Adrenal gland (tissue), 12 donors: ENCODE measurements around the gene AQP11. TPM values are rescaled to one million over a fixed set of nuclear protein-coding genes. Genes with fewer than 3 reads are reported as not detected.
"Not testable (repeated sequence)": the region's sequence is repeated elsewhere in the genome, so short reads cannot be mapped to it uniquely, and the experiment has no call there.

Experiments used
- DNase-seq, 7 donors: peaks; one replicate each; pipeline ENCODE4 v3.0.0-alpha.2; 2019 to 2020
- H3K27ac ChIP-seq, 5 donors: fragments of 200-600 bp; sonication (generic) in 4 of 5; 1 replicate in 3 of 5; 2 replicates in 2 of 5; pipeline versions ENCODE4 v1.5.1 to v1.8.0; 2016 to 2020; ENCODE audit warnings: mild to moderate bottlenecking in 1 of 5
- H3K27me3 ChIP-seq: fragments of 200-600 bp; 2 replicates; pipeline ENCODE4 v1.8.0; 2021
- H3K36me3 ChIP-seq, 2 donors: fragments of 200-600 bp; replicated peaks in 1 of 2; 1 replicate in 1 of 2; 2 replicates in 1 of 2; pipeline versions ENCODE4 v1.5.1 to v1.8.0; 2018 to 2022
- H3K4me1 ChIP-seq, 2 donors: fragments of 200-600 bp; replicated peaks in 1 of 2; 1 replicate in 1 of 2; 2 replicates in 1 of 2; pipeline versions ENCODE4 v1.5.1 to v1.8.0; 2018 to 2021
- H3K4me3 ChIP-seq, 4 donors: fragments of 200-600 bp; sonication (generic) in 3 of 4; one replicate each; pipeline ENCODE4 v1.5.1; 2016 to 2018
- H3K9me3 ChIP-seq, 3 donors: fragments of 200-600 bp; sonication (generic) in 1 of 3; replicated peaks in 1 of 3; 1 replicate in 2 of 3; 2 replicates in 1 of 3; pipeline versions ENCODE4 v1.5.1 to v1.8.0; 2016 to 2021
- POLR2A ChIP-seq, 2 donors: fragments of 450-650 bp; IDR thresholded peaks; one replicate each; pipeline ENCODE4 v1.6.1; 2017; ENCODE audit warnings: antibody characterized with exemption in 2 of 2, mild to moderate bottlenecking in 2 of 2, moderate library complexity in 1 of 2
- WGBS, 4 donors: extraction: QIAGEN DNeasy Blood & Tissue Kit in 2 of 4; methylation state at CpG; one replicate each; pipeline versions ENCODE4 v1.1.5 to v1.1.7; 2013 to 2017; 5-methylcytosine and 5-hydroxymethylcytosine counted together
- intact Hi-C, 2 donors: fragments of 100-400 bp; cut with DNase I; formaldehyde crosslinking; loops; one replicate each; pipeline versions ENCODE4 v1.14.1 to v1.15.0; 2022 to 2023
- polyA plus RNA-seq, 3 donors: library from polyadenylated mRNA; stranded (reverse); fragments of 200-250 nt in 2 of 3; fragments of 350-450 nt in 1 of 3; fragmentation: Illumina TruSeq in 1 of 3; extraction: RNeasy Lipid Tissue Mini Kit (QIAGEN cat#74804) in 1 of 3; gene quantifications; one replicate each; pipeline ENCODE4 v1.2.3, GENCODE V29; 2013 to 2014
- total RNA-seq, 9 donors: library from RNA; depleted of rRNA in 4 of 9; stranded (reverse); fragments of >200 nt in 4 of 9; fragments of 120-200 nt in 1 of 9; fragmentation: NEBNext Ultra II Directional in 1 of 9; extraction: Animal tissue kit (Norgen Biotek cat#: 25700) in 1 of 9; gene quantifications; one replicate each; pipeline versions ENCODE4 v1.1.0 to v1.2.4, GENCODE V29; 2013 to 2023
- TF ChIP-seq, protein P1 (sequence below), 6 experiments: fragments of 450-650 bp in 4 of 6; fragments of 200-600 bp in 2 of 6; sonication (generic) in 1 of 6; IDR thresholded peaks; 1 replicate in 5 of 6; 2 replicates in 1 of 6; pipeline versions ENCODE4 v1.5.1 to v1.8.0; 2016 to 2021; ENCODE audit warnings: antibody characterized with exemption in 6 of 6, mild to moderate bottlenecking in 2 of 6, moderate library complexity in 1 of 6
- donor health status: healthy with polysubstance abuse.
- donor health status: Bipolar disorder and iron deficiency.
- donor health status: DM: yes; HTN: yes; CAD: no.
- donor health status: DM: no; HTN: no; CAD: no.
- donor health status: DM: no; HTN: no; CAD: no.
- donor health status: DM: yes; HTN: yes; CAD: no.

AQP11 gene
- total and polyA plus RNA-seq, 12 donors, result 1.9 to 57.1 (median 21.6) TPM

DNA sequence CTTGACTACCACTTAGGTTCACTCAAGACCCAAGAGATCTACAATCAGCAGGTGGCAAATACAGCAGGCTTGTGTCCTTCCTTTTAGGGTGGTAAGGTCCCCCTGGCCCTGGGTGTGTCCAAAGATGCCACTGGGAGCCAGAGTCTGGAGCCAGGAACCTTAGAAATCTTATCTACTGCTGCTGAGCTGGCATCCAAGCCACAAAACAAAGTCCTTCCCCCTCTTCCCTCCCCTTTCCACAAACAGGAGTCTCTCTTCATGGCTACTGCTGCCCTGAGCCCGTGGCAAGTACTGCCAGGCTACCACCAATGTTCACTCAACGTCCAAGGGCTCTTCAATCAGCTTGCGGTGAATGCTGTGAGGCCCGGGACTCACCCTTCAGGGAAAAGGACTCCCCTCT is 21.4 kb upstream of the AQP11 start:
- Histone ChIP-seq H3K27ac (no peak overlapping the region), H3K4me3 (no peak overlapping the region), H3K36me3 (no peaks in the 10 kb centered on the region), H3K9me3 (no peaks in the 10 kb centered on the region), H3K27me3 (no peaks in the 10 kb centered on the region), H3K4me1 (peaks cover 0 to 17% of the 10 kb centered on the region in 2 donors)
- TF ChIP-seq, protein P1, sequence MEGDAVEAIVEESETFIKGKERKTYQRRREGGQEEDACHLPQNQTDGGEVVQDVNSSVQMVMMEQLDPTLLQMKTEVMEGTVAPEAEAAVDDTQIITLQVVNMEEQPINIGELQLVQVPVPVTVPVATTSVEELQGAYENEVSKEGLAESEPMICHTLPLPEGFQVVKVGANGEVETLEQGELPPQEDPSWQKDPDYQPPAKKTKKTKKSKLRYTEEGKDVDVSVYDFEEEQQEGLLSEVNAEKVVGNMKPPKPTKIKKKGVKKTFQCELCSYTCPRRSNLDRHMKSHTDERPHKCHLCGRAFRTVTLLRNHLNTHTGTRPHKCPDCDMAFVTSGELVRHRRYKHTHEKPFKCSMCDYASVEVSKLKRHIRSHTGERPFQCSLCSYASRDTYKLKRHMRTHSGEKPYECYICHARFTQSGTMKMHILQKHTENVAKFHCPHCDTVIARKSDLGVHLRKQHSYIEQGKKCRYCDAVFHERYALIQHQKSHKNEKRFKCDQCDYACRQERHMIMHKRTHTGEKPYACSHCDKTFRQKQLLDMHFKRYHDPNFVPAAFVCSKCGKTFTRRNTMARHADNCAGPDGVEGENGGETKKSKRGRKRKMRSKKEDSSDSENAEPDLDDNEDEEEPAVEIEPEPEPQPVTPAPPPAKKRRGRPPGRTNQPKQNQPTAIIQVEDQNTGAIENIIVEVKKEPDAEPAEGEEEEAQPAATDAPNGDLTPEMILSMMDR (IDR thresholded peaks at IDR 0.05), result no peak
- no peak for TF ChIP-seq POLR2A (IDR thresholded peaks at IDR 0.05)
- DNase-seq, result no peak
- intact Hi-C loops, result no loop called here
- 69 to 90% (median 86%) methylated on average over 4 of the region's 4 CpGs for WGBS, 4 donors

DNA sequence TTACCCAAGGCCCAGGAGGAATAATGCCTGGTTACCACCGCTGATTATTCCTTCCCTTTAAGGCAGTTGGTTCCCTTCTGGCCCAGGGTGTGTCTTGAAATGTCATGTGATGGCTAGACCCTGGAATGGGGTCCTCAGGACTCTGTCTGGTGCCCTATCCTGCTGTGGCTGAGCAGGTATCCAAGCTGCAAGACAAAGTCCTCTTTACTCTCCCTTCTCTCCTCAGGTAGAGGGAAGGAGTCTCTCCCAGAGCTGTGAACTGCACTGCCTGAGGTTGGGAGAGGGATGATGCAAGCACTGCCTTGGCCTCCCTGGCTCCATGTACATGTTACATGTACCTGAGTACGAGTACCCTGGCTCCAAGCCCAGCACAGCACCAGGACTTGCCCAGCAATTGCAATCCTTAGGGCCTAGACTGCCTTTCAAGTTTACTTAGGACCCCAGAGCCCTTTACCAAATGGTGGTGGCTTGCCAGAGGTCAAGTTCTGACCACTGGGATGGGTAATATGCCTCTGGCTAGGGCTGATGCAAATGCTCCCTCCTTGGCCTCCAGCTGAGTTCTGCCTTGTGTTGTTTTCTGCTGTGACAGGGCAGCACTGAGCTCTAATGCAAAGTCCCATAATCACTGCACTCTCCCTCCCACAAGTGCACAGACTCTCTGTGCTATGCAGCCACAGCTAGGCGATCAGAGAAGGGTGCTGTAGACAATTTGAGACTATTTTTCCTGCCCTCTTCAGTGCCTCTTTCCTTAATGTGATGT is 20.7 kb upstream of the AQP11 start:
- H3K9me3 ChIP-seq, result no peaks in the 10 kb centered on the region
- H3K27me3 ChIP-seq, result no peaks in the 10 kb centered on the region
- no peak for DNase-seq
- H3K36me3 ChIP-seq, result no peaks in the 10 kb centered on the region
- H3K4me3 ChIP-seq, result no peak overlapping the region
- peaks cover 0 to 17% of the 10 kb centered on the region in 2 donors for H3K4me1 ChIP-seq
- TF ChIP-seq, protein P1 (IDR thresholded peaks at IDR 0.05), result no peak
- TF ChIP-seq POLR2A (IDR thresholded peaks at IDR 0.05), result no peak
- 75 to 100% (median 83%) methylated on average over 2 to 3 of the region's 3 CpGs for WGBS, 4 donors
- intact Hi-C loops, result no loop called here
- no peak overlapping the region for H3K27ac ChIP-seq

GRCh38 chr11:77569676-77570070 is 20.1 kb upstream of the AQP11 start:
- H3K4me3 ChIP-seq, result no peak overlapping the region
- H3K36me3 ChIP-seq, result no peaks in the 10 kb centered on the region
- 84 to 91% (median 87%) methylated on average over 2 of the region's 2 CpGs for WGBS, 4 donors
- intact Hi-C loops, result no loop called here
- H3K27ac ChIP-seq, result no peak overlapping the region
- no peaks in the 10 kb centered on the region for H3K27me3 ChIP-seq
- DNase-seq, result no peak
- peaks cover 0 to 17% of the 10 kb centered on the region in 2 donors for H3K4me1 ChIP-seq
- no peak for TF ChIP-seq POLR2A (IDR thresholded peaks at IDR 0.05)
- TF ChIP-seq, protein P1 (IDR thresholded peaks at IDR 0.05), result no peak
- H3K9me3 ChIP-seq, result no peaks in the 10 kb centered on the region

- H3K27me3 ChIP-seq, H3K4me3 ChIP-seq, H3K9me3 ChIP-seq, intact Hi-C loops, H3K36me3 ChIP-seq, DNase-seq: not testable (repeated sequence)
- H3K4me1 ChIP-seq, result peaks cover 7 to 17% of the 10 kb centered on the region in 2 donors
- WGBS, 4 donors, result 10 to 32% (median 15%) methylated on average over 1 of the region's 1 CpG
- peak overlapping the region in 1 of 5 donors; percentile 44 for H3K27ac ChIP-seq
Observed at GRCh38 chr11:77570896-77571295, 18.9 kb upstream of the AQP11 start.

- H3K27ac ChIP-seq, DNase-seq, H3K36me3 ChIP-seq, H3K9me3 ChIP-seq, H3K27me3 ChIP-seq, H3K4me3 ChIP-seq, intact Hi-C loops: not testable (repeated sequence)
- peaks cover 7 to 16% of the 10 kb centered on the region in 2 donors for H3K4me1 ChIP-seq
- WGBS, 4 donors, result 7 to 21% (median 8%) methylated on average over 1 of the region's 1 CpG
Observed at GRCh38 chr11:77575428-77575827, 14.3 kb upstream of the AQP11 start.
